SK-N-SH (cell line): ENCODE measurements around the gene GRIK1. TPM values are rescaled to one million over a fixed set of nuclear protein-coding genes. Genes with fewer than 3 reads are reported as not detected.

ENCODE experiments used
- CTCF ChIA-PET: fragments of 300-600, 350-600 bp; formaldehyde crosslinking; extraction: SDS; loops from one replicate; lab custom pipeline; 2021; lab: Yijun Ruan, JAX
- POLR2A ChIA-PET: fragments of 350-600 bp; sonication (Branson Sonifier 250); formaldehyde crosslinking; extraction: SDS; loops from one replicate; lab custom pipeline; 2020; ENCODE audit warnings: antibody characterized with exemption, inconsistent platforms; lab: Yijun Ruan, JAX
- DNase-seq: peaks from one replicate; pipeline ENCODE4 v3.0.0; 2012
- H2AFZ ChIP-seq: fragments of 200-600 bp; sonication (generic); 2 replicates; pipeline ENCODE4 v1.8.1; 2016; ENCODE audit warnings: antibody characterized with exemption, mild to moderate bottlenecking, low read depth
- H3F3A ChIP-seq: fragments of 200-600 bp; sonication (generic); replicated peaks from 2 replicates; pipeline ENCODE3; 2016; ENCODE audit warnings: antibody characterized with exemption, mild to moderate bottlenecking; ENCODE audit not compliant: insufficient read depth
- H3K27ac ChIP-seq, 2 experiments: fragments of 200-500 bp in 1 of 2; fragments of 200-600 bp in 1 of 2; sonication (Bioruptor generic) in 1 of 2; sonication (generic), shearing (Covaris generic) in 1 of 2; 2 replicates each; pipeline versions ENCODE4 v1.5.1 to v1.6.1; 2014 to 2016; ENCODE audit warnings: low read depth in 2 of 2, inconsistent platforms in 1 of 2, low read length in 1 of 2, mild to moderate bottlenecking in 1 of 2, mixed read lengths in 1 of 2
- H3K27me3 ChIP-seq: fragments of 200-600 bp; sonication (generic), shearing (Covaris generic); 2 replicates; pipeline ENCODE4 v1.6.1; 2016; ENCODE audit warnings: mixed run types; ENCODE audit not compliant: insufficient read depth
- H3K36me3 ChIP-seq, 2 experiments: fragments of 200-500 bp in 1 of 2; fragments of 200-600 bp in 1 of 2; sonication (Bioruptor generic) in 1 of 2; sonication (generic) in 1 of 2; replicated peaks in 1 of 2; 2 replicates each; pipeline versions ENCODE3 to v1.5.1; 2014 to 2016; ENCODE audit warnings: low read length in 1 of 2, mild to moderate bottlenecking in 1 of 2; ENCODE audit not compliant: insufficient read depth in 2 of 2, control insufficient read depth in 1 of 2
- H3K4me1 ChIP-seq, 2 experiments: fragments of 200-500 bp in 1 of 2; fragments of 200-600 bp in 1 of 2; sonication (Bioruptor generic) in 1 of 2; sonication (generic), shearing (Covaris generic) in 1 of 2; 2 replicates each; pipeline versions ENCODE4 v1.5.1 to v1.6.1; 2014 to 2016; ENCODE audit warnings: low read depth in 1 of 2, low read length in 1 of 2, mixed run types in 1 of 2; ENCODE audit not compliant: insufficient read depth in 2 of 2, control insufficient read depth in 1 of 2
- H3K4me2 ChIP-seq: fragments of 200-600 bp; sonication (generic), shearing (Covaris generic); 2 replicates; pipeline ENCODE4 v1.6.1; 2017; ENCODE audit warnings: mixed run types
- H3K4me3 ChIP-seq, 2 experiments: fragments of 200-500 bp in 1 of 2; fragments of 200-600 bp in 1 of 2; sonication (Bioruptor generic) in 1 of 2; sonication (generic), shearing (Covaris generic) in 1 of 2; 2 replicates each; pipeline versions ENCODE4 v1.5.1 to v1.8.1; 2014 to 2016; ENCODE audit warnings: low read depth in 2 of 2, inconsistent platforms in 1 of 2, low read length in 1 of 2, mild to moderate bottlenecking in 1 of 2, mixed read lengths in 1 of 2, moderate library complexity in 1 of 2
- H3K79me2 ChIP-seq: fragments of 200-600 bp; sonication (generic); 2 replicates; pipeline ENCODE4 v1.8.1; 2017; ENCODE audit warnings: mild to moderate bottlenecking; ENCODE audit not compliant: insufficient read depth
- H3K9ac ChIP-seq: fragments of 200-600 bp; sonication (generic); 2 replicates; pipeline ENCODE4 v1.6.1; 2017; ENCODE audit warnings: mixed run types
- H3K9me2 ChIP-seq: fragments of 200-600 bp; sonication (generic); 2 replicates; pipeline ENCODE4 v1.6.1; 2017; ENCODE audit warnings: mixed run types
- H3K9me3 ChIP-seq: fragments of 200-600 bp; sonication (generic); 2 replicates; pipeline ENCODE4 v1.6.1; 2017; ENCODE audit warnings: mixed run types, mild to moderate bottlenecking, moderate library complexity
- H4K20me1 ChIP-seq: fragments of 200-600 bp; sonication (generic); 2 replicates; pipeline ENCODE4 v1.6.1; 2017; ENCODE audit warnings: mild to moderate bottlenecking, mixed run types; ENCODE audit not compliant: insufficient read depth
- ELF1 ChIP-seq: IDR thresholded peaks from 2 replicates; pipeline ENCODE4 v1.4.0; 2012
- FOSL2 ChIP-seq: IDR thresholded peaks from 2 replicates; pipeline ENCODE4 v1.4.0; 2012; ENCODE audit warnings: low read depth, mild to moderate bottlenecking, moderate library complexity, borderline replicate concordance
- JUND ChIP-seq: IDR thresholded peaks from 2 replicates; pipeline ENCODE4 v1.4.0; 2012
- MEF2A ChIP-seq: IDR thresholded peaks from 2 replicates; pipeline ENCODE4 v1.4.0; 2012; ENCODE audit warnings: low read depth, borderline replicate concordance
- RAD21 ChIP-seq: IDR thresholded peaks from 2 replicates; pipeline ENCODE4 v1.6.1; 2012; ENCODE audit warnings: mild to moderate bottlenecking, low read length
- RCOR1 ChIP-seq: fragments of 150-350 bp; IDR thresholded peaks from 2 replicates; pipeline ENCODE4 v1.6.1; 2017; ENCODE audit warnings: antibody characterized with exemption, low read length
- SIN3A ChIP-seq: IDR thresholded peaks from 2 replicates; pipeline ENCODE4 v1.6.1; 2012; ENCODE audit warnings: low read depth, mild to moderate bottlenecking, low read length, moderate library complexity, borderline replicate concordance
- TEAD4 ChIP-seq: IDR thresholded peaks from 2 replicates; pipeline ENCODE4 v1.4.0; 2012; ENCODE audit warnings: mild to moderate bottlenecking, borderline replicate concordance; ENCODE audit not compliant: insufficient read depth
- WGBS: methylation state at CpG from one replicate; pipeline ENCODE4 v1.1.6; 2017; ENCODE audit warnings: low lambda C conversion rate; 5-methylcytosine and 5-hydroxymethylcytosine counted together
- polyA plus RNA-seq, 3 experiments: library from polyadenylated mRNA; depleted of rRNA; stranded (reverse); fragments of >200 nt; gene quantifications; 2 replicates each; pipeline ENCODE4 v1.2.3, GENCODE V29; 2012
- TF ChIP-seq, protein P1 (sequence below): fragments of 150-350 bp; IDR thresholded peaks from 2 replicates; pipeline ENCODE4 v1.6.1; 2017; ENCODE audit warnings: antibody characterized with exemption, low read length, low read depth, borderline replicate concordance
- TF ChIP-seq, protein P2 (sequence below): IDR thresholded peaks from 2 replicates; pipeline ENCODE4; 2012
- TF ChIP-seq, protein P3 (sequence below): fragments of 200-600 bp; sonication (generic); IDR thresholded peaks from 2 replicates; pipeline ENCODE4 v1.6.1; 2017; ENCODE audit warnings: antibody characterized with exemption, mild to moderate bottlenecking, moderate library complexity
- TF ChIP-seq, protein P4 (sequence below): fragments of 150-350 bp; IDR thresholded peaks from 2 replicates; pipeline ENCODE4 v1.6.1; 2016; ENCODE audit warnings: mild to moderate bottlenecking, low read depth, low read length

GRIK1 gene
- polyA plus RNA-seq, 1 of the 3 experiments (the other 2 are of a cell fraction), result not detected

DNA sequence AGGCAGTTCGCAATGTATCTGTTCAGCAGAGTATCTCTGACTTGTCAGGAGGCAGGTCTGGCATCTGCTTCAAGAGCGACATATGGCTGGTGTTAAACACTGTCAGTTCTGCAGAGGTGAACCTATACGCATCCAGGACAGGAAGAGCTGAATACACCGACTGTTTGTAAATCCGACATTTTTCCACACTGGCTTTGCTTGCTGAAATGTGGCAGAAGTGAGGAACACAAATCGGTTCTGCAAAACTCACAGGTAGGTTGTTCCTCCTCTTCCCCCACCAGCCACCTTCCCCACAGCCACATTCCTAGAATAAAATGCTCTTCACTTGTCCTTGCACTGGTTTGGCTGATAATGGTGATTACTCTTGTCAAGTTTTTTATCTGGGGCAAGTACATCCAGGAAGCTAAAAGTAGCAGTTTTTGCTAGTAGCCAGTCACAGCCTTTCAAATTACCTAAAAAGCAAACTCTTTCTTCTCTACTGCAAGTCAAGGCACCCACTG is 289.2 kb downstream of the GRIK1 start (continued):
- TF ChIP-seq, protein P1, sequence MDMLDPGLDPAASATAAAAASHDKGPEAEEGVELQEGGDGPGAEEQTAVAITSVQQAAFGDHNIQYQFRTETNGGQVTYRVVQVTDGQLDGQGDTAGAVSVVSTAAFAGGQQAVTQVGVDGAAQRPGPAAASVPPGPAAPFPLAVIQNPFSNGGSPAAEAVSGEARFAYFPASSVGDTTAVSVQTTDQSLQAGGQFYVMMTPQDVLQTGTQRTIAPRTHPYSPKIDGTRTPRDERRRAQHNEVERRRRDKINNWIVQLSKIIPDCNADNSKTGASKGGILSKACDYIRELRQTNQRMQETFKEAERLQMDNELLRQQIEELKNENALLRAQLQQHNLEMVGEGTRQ, result no peak
- TF ChIP-seq, protein P2, sequence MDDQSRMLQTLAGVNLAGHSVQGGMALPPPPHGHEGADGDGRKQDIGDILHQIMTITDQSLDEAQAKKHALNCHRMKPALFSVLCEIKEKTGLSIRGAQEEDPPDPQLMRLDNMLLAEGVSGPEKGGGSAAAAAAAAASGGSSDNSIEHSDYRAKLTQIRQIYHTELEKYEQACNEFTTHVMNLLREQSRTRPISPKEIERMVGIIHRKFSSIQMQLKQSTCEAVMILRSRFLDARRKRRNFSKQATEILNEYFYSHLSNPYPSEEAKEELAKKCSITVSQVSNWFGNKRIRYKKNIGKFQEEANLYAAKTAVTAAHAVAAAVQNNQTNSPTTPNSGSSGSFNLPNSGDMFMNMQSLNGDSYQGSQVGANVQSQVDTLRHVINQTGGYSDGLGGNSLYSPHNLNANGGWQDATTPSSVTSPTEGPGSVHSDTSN, result no peak
- TF ChIP-seq, protein P3, sequence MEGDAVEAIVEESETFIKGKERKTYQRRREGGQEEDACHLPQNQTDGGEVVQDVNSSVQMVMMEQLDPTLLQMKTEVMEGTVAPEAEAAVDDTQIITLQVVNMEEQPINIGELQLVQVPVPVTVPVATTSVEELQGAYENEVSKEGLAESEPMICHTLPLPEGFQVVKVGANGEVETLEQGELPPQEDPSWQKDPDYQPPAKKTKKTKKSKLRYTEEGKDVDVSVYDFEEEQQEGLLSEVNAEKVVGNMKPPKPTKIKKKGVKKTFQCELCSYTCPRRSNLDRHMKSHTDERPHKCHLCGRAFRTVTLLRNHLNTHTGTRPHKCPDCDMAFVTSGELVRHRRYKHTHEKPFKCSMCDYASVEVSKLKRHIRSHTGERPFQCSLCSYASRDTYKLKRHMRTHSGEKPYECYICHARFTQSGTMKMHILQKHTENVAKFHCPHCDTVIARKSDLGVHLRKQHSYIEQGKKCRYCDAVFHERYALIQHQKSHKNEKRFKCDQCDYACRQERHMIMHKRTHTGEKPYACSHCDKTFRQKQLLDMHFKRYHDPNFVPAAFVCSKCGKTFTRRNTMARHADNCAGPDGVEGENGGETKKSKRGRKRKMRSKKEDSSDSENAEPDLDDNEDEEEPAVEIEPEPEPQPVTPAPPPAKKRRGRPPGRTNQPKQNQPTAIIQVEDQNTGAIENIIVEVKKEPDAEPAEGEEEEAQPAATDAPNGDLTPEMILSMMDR, result no peak

DNA sequence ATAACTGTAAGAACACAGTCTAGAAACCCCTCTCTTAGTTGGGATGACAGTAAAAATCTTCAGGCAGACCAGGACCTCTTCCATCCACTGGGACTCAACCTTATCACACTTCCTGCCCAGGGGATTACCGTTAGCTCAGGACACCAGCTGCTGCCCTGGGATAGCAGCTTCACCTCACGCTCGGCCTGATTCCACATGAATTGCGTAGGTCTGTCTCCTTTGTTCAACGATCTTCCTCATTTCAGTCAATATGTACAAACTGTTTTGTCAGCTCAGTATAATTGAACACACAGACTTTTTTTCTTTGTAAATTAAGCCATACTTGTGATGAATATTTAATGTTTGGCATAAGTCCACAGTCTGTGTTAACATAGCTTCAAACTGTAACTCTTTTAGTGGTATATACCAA is 290.4 kb downstream of the GRIK1 start:
- H3K9ac ChIP-seq, result no peak overlapping the region
- TF ChIP-seq FOSL2, result no peak
- TF ChIP-seq ELF1, result no peak
- H3K79me2 ChIP-seq, result no peaks in the 10 kb centered on the region
- no peaks in the 10 kb centered on the region for H3K36me3 ChIP-seq
- H3F3A ChIP-seq, result no peaks in the 10 kb centered on the region
- H3K27me3 ChIP-seq, result no peaks in the 10 kb centered on the region
- no peaks in the 10 kb centered on the region for H4K20me1 ChIP-seq
- ChIA-PET CTCF (no interaction called here), POLR2A (no interaction called here)
- no peaks in the 10 kb centered on the region for H3K4me1 ChIP-seq
- no peak overlapping the region for H3K4me2 ChIP-seq
- H3K9me3 ChIP-seq, result no peaks in the 10 kb centered on the region
- H2AFZ ChIP-seq, result no peak overlapping the region
- H3K27ac ChIP-seq, result no peak overlapping the region
- no peak overlapping the region for H3K4me3 ChIP-seq
- no peaks in the 10 kb centered on the region for H3K9me2 ChIP-seq
- no peak for DNase-seq
- 83% methylated on average over 5 of the region's 5 CpGs for WGBS

DNA sequence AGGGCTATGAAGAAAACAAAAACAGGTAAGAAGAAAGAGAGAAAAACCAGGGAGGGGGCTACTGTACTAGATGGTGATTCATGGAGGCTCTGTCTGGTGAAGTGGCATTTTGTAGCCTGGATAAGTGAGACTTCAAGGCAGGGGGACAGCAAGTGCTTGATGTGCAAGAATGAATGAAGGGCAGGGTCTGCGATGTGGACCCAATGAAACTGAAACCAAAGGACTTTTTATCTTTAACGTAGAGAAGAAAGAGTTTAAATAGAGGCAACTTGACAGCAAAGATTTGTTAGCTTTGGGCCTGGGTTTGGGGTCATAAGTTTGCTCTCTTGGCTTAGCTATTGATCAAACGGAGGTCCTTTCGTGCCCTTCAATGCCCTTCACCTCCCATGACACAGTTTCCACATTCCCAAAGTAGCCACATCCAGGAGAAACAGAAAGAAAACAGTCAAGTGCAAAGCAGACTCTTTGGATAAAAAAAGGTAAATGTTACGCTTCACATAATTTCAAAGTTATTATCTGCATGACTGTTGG is 291.0 kb downstream of the GRIK1 start:
- Histone ChIP-seq H3K9me3 (no peaks in the 10 kb centered on the region), H2AFZ (no peak overlapping the region), H3K4me1 (no peaks in the 10 kb centered on the region), H3K36me3 (no peaks in the 10 kb centered on the region), H3K4me3 (no peak overlapping the region), H3F3A (no peaks in the 10 kb centered on the region), H3K27ac (no peak overlapping the region), H3K4me2 (no peak overlapping the region)
- 77% methylated on average over 5 of the region's 5 CpGs for WGBS
- CTCF ChIA-PET, result no interaction called here
- no peak for DNase-seq
- TF ChIP-seq RCOR1 (no peak), RAD21 (no peak), ELF1 (no peak), MEF2A (no peak), JUND (no peak), TEAD4 (no peak), SIN3A (no peak)
- TF ChIP-seq, protein P1, result no peak
- TF ChIP-seq, protein P4, sequence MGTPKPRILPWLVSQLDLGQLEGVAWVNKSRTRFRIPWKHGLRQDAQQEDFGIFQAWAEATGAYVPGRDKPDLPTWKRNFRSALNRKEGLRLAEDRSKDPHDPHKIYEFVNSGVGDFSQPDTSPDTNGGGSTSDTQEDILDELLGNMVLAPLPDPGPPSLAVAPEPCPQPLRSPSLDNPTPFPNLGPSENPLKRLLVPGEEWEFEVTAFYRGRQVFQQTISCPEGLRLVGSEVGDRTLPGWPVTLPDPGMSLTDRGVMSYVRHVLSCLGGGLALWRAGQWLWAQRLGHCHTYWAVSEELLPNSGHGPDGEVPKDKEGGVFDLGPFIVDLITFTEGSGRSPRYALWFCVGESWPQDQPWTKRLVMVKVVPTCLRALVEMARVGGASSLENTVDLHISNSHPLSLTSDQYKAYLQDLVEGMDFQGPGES, result no peak
- TF ChIP-seq, all 33 proteins: peak for 0
- Histone ChIP-seq H3K9me2 (no peaks in the 10 kb centered on the region), H3K79me2 (no peaks in the 10 kb centered on the region), H3K9ac (no peak overlapping the region), H4K20me1 (no peaks in the 10 kb centered on the region), H3K27me3 (no peaks in the 10 kb centered on the region)
- POLR2A ChIA-PET, result no interaction called here
